ENCODE results near the gene IFITM10. TPM values are rescaled to one million over a fixed set of nuclear protein-coding genes. Genes with fewer than 3 reads are reported as not detected.
"Not testable (repeated sequence)": the region's sequence is repeated elsewhere in the genome, so short reads cannot be mapped to it uniquely, and the experiment has no call there.

The IFITM10 gene
- total and polyA plus RNA-seq, 2 donors from 2014 or later = 2.3 to 6.4 TPM

DNA sequence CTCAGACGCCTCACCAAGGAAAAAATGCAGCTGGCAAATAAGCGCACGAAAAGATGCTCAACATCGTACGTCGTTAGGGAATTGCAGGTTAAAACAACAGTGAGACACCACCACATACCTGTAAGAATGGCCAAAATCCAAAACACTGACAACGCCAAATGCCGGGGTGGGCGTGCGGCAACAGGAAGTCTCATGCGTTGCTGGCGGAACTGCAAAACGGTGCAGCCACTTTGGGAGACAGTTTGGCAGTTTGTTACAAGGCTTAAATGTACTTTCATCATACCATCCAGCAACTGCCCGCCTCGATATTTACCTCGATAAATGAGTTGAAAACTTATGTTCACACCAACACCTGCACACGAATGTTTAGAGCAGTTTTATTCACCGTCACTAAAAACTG is 20.9 kb upstream of the IFITM10 start:
- no peak for DNase-seq
- H3K4me1 ChIP-seq (ENCODE audit: control insufficient read depth in 2 of 3, insufficient read depth in 2 of 3, low read depth in 1 of 3, low read length in 3 of 3) = peaks cover 0 to 8% (median 0%) of the 10 kb centered on the region in 3 donors
- no peak for TF ChIP-seq CTCF (IDR thresholded peaks at IDR 0.05; ENCODE audit: borderline replicate concordance, extremely low read depth, insufficient read depth)
- no peaks in the 10 kb centered on the region for H3K27me3 ChIP-seq (ENCODE audit: control insufficient read depth, insufficient read depth, low read length)
- H3K36me3 ChIP-seq (ENCODE audit: control insufficient read depth in 2 of 3, insufficient read depth in 3 of 3, low read length in 3 of 3) = no peaks in the 10 kb centered on the region
- no peak overlapping the region for H3K27ac ChIP-seq (ENCODE audit: low read depth in 2 of 2, low read length in 2 of 2)
- no peak for FAIRE-seq
- H3K4me3 ChIP-seq (ENCODE audit: low read length in 3 of 3) = no peak overlapping the region
- H3K9me3 ChIP-seq (ENCODE audit: control insufficient read depth in 2 of 3, insufficient read depth in 1 of 3, low read length in 3 of 3) = no peaks in the 10 kb centered on the region
- no peak overlapping the region for H3K9ac ChIP-seq (ENCODE audit: low read length in 3 of 3)
- intact Hi-C loops (cut with DNase I) = no loop called here

GRCh38 chr11:1770528-1770927 is 20.1 kb upstream of the IFITM10 start:
- TF ChIP-seq CTCF (IDR thresholded peaks at IDR 0.05; ENCODE audit: borderline replicate concordance, extremely low read depth, insufficient read depth) = no peak
- no peaks in the 10 kb centered on the region for H3K27me3 ChIP-seq (ENCODE audit: control insufficient read depth, insufficient read depth, low read length)
- no peak overlapping the region for H3K27ac ChIP-seq (ENCODE audit: low read depth in 2 of 2, low read length in 2 of 2)
- no peak overlapping the region for H3K4me3 ChIP-seq (ENCODE audit: low read length in 3 of 3)
- H3K9ac ChIP-seq (ENCODE audit: low read length in 3 of 3) = no peak overlapping the region
- no peaks in the 10 kb centered on the region for H3K36me3 ChIP-seq (ENCODE audit: control insufficient read depth in 2 of 3, insufficient read depth in 3 of 3, low read length in 3 of 3)
- DNase-seq (no peak), FAIRE-seq (no peak)
- intact Hi-C loops (cut with DNase I) = no loop called here
- peaks cover 0 to 8% (median 0%) of the 10 kb centered on the region in 3 donors for H3K4me1 ChIP-seq (ENCODE audit: control insufficient read depth in 2 of 3, insufficient read depth in 2 of 3, low read depth in 1 of 3, low read length in 3 of 3)
- no peaks in the 10 kb centered on the region for H3K9me3 ChIP-seq (ENCODE audit: control insufficient read depth in 2 of 3, insufficient read depth in 1 of 3, low read length in 3 of 3)

GRCh38 chr11:1770061-1770460 is 19.7 kb upstream of the IFITM10 start:
- Histone ChIP-seq H3K36me3 (ENCODE audit: control insufficient read depth in 2 of 3, insufficient read depth in 3 of 3, low read length in 3 of 3) (no peaks in the 10 kb centered on the region), H3K9me3 (ENCODE audit: control insufficient read depth in 2 of 3, insufficient read depth in 1 of 3, low read length in 3 of 3) (no peaks in the 10 kb centered on the region), H3K4me3 (ENCODE audit: low read length in 3 of 3) (no peak overlapping the region), H3K27me3 (ENCODE audit: control insufficient read depth, insufficient read depth, low read length) (no peaks in the 10 kb centered on the region), H3K4me1 (ENCODE audit: control insufficient read depth in 2 of 3, insufficient read depth in 2 of 3, low read depth in 1 of 3, low read length in 3 of 3) (peaks cover 0 to 8% (median 0%) of the 10 kb centered on the region in 3 donors), H3K27ac (ENCODE audit: low read depth in 2 of 2, low read length in 2 of 2) (no peak overlapping the region), H3K9ac (ENCODE audit: low read length in 3 of 3) (no peak overlapping the region)
- FAIRE-seq = no peak
- intact Hi-C loops (cut with DNase I) = no loop called here
- DNase-seq = no peak
- no peak for TF ChIP-seq CTCF (IDR thresholded peaks at IDR 0.05; ENCODE audit: borderline replicate concordance, extremely low read depth, insufficient read depth)

DNA sequence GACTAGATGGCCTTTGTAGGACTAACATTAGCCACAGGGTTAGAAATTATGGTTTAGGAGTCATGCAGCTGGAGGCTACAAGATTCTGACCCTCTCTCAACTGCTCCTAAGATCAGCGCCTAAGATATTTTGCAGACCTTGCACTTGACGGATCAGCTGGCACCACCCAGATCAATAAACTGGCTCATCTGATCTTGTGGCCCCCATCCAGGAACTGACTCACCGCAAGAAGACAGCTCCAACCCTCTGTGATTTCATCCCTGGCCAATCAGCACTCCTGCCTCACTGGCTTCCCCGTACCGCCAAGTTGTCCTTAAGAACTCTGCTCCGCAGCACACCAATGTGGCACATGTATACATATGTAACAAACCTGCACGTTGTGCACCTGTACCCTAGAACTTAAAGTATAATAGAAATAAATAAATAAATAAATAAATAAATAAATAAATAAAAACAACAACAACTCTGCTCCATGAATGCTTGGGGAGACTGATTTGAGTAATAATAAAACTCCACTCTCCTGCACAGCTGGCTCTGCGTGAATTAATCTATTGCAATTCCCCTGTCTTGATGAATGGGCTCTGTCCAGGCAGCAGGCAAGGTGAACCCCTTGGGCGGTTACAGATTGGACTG is 19.0 kb upstream of the IFITM10 start:
- intact Hi-C loops (cut with DNase I); H3K27me3 ChIP-seq (ENCODE audit: control insufficient read depth, insufficient read depth, low read length); H3K36me3 ChIP-seq (ENCODE audit: control insufficient read depth in 2 of 3, insufficient read depth in 3 of 3, low read length in 3 of 3); H3K4me1 ChIP-seq (ENCODE audit: control insufficient read depth in 2 of 3, insufficient read depth in 2 of 3, low read depth in 1 of 3, low read length in 3 of 3); H3K9me3 ChIP-seq (ENCODE audit: control insufficient read depth in 2 of 3, insufficient read depth in 1 of 3, low read length in 3 of 3); H3K9ac ChIP-seq (ENCODE audit: low read length in 3 of 3); H3K4me3 ChIP-seq (ENCODE audit: low read length in 3 of 3); FAIRE-seq; DNase-seq; H3K27ac ChIP-seq (ENCODE audit: low read depth in 2 of 2, low read length in 2 of 2): not testable (repeated sequence)

Data from kidney (tissue), 14 donors.